GM12872 (cell line): ENCODE results near the gene BCAR3.

Experiments
- CTCF ChIP-seq: IDR thresholded peaks from 3 replicates; pipeline ENCODE4 v1.5.1; 2011; ENCODE audit warnings: low read depth, mild to moderate bottlenecking, low read length, moderate library complexity; ENCODE audit not compliant: insufficient read depth

BCAR3 gene

GRCh38 chr1:93713341-93713740, 31.7 kb upstream of the BCAR3 start:
- no peak for TF ChIP-seq CTCF

GRCh38 chr1:93712741-93713140, 31.1 kb upstream of the BCAR3 start:
- no peak for TF ChIP-seq CTCF

- no peak for TF ChIP-seq CTCF
Observed at GRCh38 chr1:93710499-93711453, 29.1 kb upstream of the BCAR3 start.

GRCh38 chr1:93708734-93709481, 27.3 kb upstream of the BCAR3 start:
- TF ChIP-seq CTCF = no peak

- TF ChIP-seq CTCF = no peak
Observed at GRCh38 chr1:93707956-93708355, 26.3 kb upstream of the BCAR3 start.

GRCh38 chr1:93705892-93706500, 24.4 kb upstream of the BCAR3 start:
- 0 out of 3 replicates have a peak, but pooled peaks have one; percentile 14 for TF ChIP-seq CTCF

- no peak for TF ChIP-seq CTCF
Observed at GRCh38 chr1:93704052-93704451, 22.4 kb upstream of the BCAR3 start.
